Activated CD4-positive, alpha-beta T cell treated with anti-CD3 and anti-CD28 coated beads, Interleukin-2, amount 50 U/mL, for 24 hours (primary cell): Measurements from ENCODE around the gene SH2B2.
A peak's percentile ranks its signal among the peaks of the same experiment; 100 is the strongest.

ENCODE experiments used
- DNase-seq, 2 donors: peaks; one replicate each; pipeline ENCODE4 v3.0.0-alpha.2; 2020; ENCODE audit warnings: low read depth in 1 of 2, low spot score in 1 of 2

Gene SH2B2

DNA sequence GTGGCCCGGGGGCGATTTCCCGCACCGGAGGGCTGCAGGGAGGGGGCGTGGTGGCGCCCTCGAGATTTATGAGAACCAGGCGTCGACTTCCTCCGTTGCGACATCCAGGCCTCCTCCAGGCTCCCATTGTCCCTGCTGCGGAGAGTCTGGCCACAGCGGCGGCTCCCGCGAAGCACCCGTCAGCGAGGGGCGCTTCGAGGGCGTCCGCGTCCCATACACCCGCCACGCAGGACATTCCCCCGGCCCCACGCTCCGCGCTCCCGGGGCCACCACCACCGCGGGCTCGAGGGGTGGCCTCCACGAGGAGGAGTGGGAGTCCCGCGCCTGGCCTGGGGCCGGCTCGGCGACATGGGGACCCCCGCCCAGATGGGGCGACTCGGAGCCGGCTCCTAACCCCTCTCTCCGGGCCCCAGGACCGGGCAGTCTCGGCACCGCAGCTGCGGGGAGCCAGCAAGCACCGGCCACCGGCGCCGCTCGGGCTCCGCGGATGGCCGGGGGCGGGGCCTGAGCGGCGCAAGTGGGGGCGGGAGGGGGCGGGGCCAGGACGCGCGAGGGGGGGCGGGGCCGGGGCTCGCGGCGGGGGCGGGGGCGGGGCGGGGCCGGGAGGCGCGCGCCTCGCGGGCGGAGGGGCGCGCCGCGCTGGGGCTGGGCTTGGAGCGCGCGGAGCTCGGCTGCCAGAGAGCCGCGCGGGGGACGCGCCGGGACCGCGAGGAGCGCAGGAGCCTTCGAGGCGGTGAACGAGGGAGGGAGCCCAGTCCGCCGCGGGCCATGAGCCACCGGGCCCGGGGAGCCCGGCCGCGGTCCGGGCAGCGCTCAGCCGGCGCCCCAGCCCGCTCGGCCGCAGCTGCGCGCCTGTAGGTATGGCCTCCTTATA lies at the start of gene SH2B2:
Gene SH2B2 (plus strand): TSS at position 632 of the 874 bp plus-strand sequence. CDS start 13,683 bp downstream, outside the sequence.
- peak in 1 of 2 donors; percentile 22 for DNase-seq

- DNase-seq, result no peak
Measured at GRCh38 chr7:102239206-102239820, 47.4 kb upstream of the SH2B2 start.

DNA sequence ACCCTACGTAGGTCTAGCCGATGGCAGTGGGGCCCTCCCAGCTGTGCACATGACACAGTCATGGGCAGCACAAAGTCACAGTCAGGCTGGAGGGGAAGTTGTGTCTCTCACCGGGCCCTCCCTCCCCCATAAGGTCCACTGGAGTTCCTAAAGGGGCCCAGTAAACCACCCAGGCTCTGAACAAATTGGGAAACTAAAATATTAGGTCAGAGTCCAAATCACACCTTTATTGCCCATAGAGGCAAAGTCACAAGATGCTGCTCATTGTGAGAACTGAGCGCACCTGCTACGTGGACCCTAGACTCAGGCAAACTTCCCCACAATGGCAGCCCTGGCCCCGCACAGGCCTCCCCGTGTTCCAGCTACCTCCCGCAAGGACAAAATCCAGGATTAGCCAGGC lies 45.2 kb upstream of the SH2B2 start:
- DNase-seq, result no peak

DNA sequence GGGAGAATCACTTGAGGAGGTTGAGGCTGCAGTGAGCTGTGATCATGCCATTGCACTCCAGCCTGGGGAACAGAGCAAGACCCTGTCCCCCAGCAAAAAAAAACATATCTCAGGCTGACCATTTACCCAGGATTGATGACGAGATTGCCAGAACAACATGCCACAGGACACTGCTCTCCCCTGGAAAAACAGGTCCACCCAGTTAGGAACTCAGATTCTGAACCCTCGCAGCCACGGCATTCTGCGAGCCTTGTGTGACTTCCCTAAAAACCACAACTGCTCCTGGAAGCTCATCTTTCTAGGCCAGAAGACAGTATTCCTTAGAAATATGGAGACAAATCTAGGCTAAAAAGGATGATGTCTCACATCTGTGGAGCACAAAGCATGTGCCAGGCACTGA lies 42.1 kb upstream of the SH2B2 start:
- DNase-seq, result no peak

DNA sequence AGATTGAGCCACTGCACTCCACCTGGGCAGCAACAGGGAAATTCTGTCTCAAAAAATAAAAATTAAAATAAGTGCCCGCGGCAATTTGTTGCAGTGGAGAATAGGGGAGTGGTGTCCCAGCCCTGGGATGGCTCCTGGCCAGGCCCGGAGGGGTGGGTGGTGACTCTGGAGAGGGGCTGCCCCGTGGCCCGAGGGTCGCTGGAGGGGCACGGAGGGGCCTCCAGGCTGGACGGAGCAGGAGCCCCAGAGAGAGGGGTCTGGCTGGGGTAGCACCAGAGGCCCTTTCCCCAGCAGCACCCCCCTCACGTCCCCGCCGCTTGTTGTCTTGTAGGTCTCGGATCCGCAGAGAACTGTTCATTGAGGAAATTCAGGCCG lies 38.6 kb upstream of the SH2B2 start:
- DNase-seq, result no peak

GRCh38 chr7:102248456-102249395 lies 37.9 kb upstream of the SH2B2 start:
- no peak for DNase-seq

DNA sequence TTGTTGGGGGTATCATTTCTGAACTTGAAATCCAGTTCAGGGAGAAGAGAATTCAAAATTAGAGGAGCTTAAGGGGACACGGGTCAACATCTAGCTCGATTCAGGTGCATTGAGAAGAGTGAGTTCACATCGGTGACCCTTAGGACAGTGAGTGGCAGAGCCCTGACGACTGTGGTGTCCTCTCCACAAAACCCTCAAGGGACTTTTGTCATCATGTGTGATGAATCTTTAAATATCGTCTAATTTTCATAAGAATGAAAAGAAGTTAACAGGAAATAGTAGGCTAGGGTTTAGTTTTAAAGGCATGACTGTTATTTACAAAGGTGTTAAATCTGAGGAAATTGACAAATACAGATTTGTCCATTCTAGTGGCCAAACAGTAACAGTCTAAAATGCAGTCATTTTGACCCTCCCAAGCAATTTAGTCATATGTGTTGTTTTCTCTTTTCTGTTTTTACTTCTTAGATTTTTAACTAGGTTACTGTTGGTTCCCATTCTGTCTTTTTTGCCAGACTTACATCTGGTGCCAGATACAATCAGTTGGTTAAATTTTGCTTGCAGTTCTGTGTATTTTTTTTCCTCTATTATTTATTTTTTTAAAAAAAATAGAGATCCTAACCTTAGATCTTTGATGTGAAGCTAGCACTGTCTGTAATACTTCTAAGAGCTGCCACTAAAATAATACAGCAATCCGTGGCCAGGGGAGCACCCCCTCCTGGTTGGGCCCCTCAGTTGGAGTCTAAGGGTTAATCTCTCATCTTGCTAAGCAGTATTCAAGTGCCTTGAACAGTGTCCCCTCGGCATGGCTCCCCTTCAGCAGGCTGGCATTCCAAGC lies 34.9 kb upstream of the SH2B2 start:
- no peak for DNase-seq

- DNase-seq, result no peak
Measured at GRCh38 chr7:102252366-102252982, 34.2 kb upstream of the SH2B2 start.

GRCh38 chr7:102253066-102253972 lies 33.3 kb upstream of the SH2B2 start:
- DNase-seq, result no peak

DNA sequence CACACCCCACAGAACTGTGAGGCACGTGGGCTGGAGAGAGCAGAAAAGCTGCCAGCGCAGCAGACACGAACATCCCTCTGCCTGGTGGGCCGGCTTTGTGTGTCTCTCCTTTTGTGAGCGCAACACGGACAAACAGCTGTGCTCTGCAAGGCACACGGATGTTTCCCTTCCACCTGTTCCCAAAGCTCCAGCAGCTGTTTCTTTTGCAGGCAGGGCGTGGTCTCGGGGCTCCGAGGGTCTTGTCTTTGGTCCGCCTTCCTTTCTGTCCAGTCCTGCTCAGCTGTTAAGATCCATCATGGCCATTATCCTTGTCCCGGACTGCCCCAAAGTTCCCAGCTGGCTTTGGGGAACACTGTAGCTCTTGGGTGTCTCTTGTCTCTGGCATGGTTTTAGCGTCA lies 32.7 kb upstream of the SH2B2 start:
- no peak for DNase-seq

DNA sequence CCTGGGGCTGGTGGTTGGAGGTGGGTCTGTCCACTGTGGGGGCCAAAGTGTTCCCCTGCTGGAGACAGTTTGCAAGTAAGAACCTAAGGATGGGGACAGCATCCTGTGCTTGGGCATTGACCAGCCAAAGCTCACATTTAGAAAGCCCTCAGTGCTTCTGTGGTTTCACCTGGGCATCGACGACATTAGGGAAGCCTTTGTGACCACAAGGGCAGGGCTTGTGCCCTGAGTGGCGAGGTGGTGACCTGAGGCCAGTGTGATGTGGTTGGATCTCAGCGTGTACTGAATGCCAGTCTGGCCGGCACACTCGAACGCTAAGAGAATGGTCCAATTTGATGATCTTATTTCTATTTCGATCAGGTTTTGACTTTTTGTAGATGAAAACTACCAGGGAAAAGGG lies 32.1 kb upstream of the SH2B2 start:
- DNase-seq, result no peak

- no peak for DNase-seq
Measured at GRCh38 chr7:102255501-102255900, 31.2 kb upstream of the SH2B2 start.

DNA sequence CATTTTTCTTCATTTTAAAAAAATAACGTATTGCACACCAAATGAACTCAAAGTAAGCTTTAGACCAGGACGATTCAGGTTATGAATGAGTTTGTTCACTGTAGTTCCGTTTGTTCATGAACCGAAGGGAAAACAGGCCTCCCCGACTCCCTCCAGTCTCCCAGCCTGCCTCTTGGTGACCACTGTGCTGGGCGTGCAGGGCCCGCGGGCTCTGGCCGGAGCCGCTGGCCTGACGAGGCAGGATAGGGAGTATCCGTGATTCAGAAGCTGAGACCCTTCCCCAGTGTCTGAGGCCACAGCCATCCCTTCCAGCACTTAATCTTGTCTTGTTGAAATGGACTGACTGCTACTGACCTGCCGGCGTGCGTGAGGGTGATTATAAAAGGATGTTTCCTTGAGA lies 30.8 kb upstream of the SH2B2 start:
- DNase-seq, result no peak

DNA sequence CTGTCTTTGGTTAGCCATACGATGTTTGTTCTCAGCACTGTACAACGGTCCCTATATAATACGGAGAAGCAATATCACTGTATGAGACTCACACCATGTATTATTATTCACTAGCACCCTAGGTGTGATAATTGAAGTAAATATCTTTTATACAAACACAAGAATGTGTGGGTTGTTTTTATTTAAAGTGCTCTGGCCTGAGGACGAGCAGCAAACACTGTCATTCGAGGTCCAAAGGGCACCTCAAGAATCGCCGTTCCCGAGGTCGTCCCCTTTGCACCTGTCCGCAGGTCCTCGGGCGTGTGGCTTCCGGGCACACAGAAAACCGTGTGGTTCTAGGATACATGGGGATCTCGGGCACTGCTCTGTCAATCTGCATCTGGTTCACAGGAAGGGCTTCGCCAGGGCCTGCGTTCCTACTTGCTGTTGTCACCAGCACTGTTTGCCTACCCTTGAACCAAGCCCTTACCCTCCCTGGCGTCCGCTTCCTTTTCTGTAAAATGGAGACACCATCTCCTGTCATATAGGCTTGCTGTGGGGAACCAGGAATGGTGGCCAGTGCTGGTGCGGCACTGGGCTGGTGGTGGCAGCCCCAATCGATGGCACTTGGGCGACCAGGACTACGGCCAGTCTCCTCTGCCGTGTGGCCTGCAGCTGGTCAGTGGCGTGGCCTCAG lies 28.5 kb upstream of the SH2B2 start:
- DNase-seq, result no peak

DNA sequence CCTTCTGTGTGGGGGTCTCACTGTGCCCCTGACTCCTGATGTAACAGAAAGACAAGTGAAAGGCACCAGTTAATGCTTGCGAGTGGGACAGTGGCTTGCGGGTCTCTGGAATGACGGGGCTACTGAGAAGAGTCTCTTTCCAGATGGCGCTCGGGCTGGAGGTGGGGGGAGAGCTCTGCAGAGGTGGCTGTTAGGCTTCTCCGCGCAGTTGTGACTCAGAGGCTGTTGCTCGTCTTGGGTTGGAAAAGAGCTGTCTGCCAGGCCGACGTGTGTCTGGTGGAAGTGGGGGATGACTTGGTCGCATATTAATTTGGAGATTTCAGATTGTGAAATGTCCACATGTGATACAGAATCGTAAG lies 27.9 kb upstream of the SH2B2 start:
- DNase-seq, result no peak

GRCh38 chr7:102260856-102261255 lies 25.8 kb upstream of the SH2B2 start:
- no peak for DNase-seq

GRCh38 chr7:102261451-102261850 lies 25.2 kb upstream of the SH2B2 start:
- no peak for DNase-seq

DNA sequence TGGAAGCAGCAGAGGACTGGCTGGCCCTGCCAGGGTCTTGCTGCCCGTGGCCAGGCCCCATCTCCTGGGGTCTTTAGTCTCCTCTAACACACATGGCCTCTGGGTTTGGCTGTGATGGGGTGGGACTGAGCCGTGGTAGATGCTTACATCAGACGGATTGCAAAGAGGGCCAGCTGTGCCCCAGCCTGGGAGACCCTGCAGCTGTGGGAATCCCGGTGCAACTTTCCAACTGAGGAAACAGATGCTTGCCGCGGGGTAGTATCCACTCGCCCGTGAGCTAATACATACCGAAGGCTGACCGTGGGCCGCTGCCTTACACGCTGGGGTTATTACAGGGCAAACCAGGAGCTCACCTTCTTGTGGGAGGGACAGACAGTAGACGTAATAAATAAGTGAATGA lies 24.1 kb upstream of the SH2B2 start:
- DNase-seq, result no peak

- no peak for DNase-seq
Measured at GRCh38 chr7:102264367-102264891, 22.2 kb upstream of the SH2B2 start.
